Stimulated activated effector memory CD8-positive, alpha-beta T cell treated with anti-CD3 and anti-CD28 coated beads, Interleukin-12 subunit alpha, Interleukin-12 subunit beta, amount 100 ng/mL, for 72 hours (primary cell): ENCODE data around the gene BCL6B.
A peak's percentile ranks its signal among the peaks of the same experiment; 100 is the strongest.
"Not testable (repeated sequence)": the region's sequence is repeated elsewhere in the genome, so short reads cannot be mapped to it uniquely, and the experiment has no call there.

Experiments
- ATAC-seq: fragments of 150-1000 bp; cut with Tn5 transposase; 2 replicates; pipeline ENCODE4 v1.10.0; 2021
- DNase-seq, 2 donors: peaks; one replicate each; pipeline ENCODE4 v3.0.0; 2021 to 2022; ENCODE audit warnings: low spot score in 2 of 2
- H3K27ac Mint-ChIP-seq: one replicate; pipeline ENCODE4 v1.8.0; 2022; ENCODE audit warnings: mild to moderate bottlenecking, mixed read lengths
- H3K36me3 Mint-ChIP-seq: one replicate; pipeline ENCODE4 v1.8.0; 2022; ENCODE audit warnings: mild to moderate bottlenecking, mixed read lengths
- H3K4me1 Mint-ChIP-seq: one replicate; pipeline ENCODE4 v1.8.0; 2022; ENCODE audit warnings: mixed read lengths
- H3K4me3 Mint-ChIP-seq: one replicate; pipeline ENCODE4 v1.8.0; 2022; ENCODE audit warnings: mild to moderate bottlenecking, mixed read lengths
- H3K9me3 Mint-ChIP-seq: one replicate; pipeline ENCODE4 v1.8.0; 2022; ENCODE audit warnings: mixed read lengths

BCL6B gene

DNA sequence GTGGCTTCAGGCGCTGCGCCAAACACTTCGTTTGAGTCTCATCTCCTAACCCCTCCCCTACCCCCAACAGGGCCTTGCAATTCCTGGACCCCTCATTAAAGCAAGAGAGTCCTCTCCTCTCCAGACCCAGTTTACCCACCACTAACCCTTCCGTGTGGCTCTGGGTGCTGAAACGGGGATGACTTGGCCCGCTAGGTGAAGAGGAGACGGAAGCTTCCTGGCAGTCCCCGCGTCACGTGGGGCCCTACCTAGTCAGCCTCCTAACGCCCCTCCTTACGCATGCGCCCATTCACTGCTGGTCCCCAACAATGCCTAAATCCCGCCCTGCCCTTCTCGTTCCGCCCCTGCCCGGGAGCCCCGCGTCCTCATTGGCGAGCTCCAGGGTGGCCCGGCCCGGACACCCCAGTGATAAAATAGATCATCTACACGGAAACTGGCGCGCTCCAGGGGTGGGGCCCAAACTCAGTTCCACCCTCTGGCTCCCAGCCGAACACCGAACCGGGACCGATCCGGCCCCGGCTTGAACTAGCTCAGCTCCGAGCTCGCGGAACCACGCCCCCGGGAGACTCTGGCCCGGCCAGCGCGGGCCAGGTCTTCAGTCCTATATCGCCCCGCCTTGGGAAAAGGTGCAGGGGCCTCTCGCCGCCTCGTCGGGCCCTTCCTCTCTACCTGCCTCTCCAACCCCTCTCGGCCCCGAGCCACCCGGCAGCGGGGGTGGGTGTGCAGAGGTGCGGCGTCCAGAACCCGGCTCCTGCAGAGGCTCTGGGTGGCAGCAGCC is 12.9 kb downstream of the BCL6B start, which contains the start of gene SLC16A13:
SLC16A13 (plus strand) TSS at position 425 of the 778 bp plus-strand sequence. CDS start 368 bp downstream, outside the sequence.
- no peaks in the 10 kb centered on the region for H3K9me3 Mint-ChIP-seq
- peak within 1 kb of the TSS; percentile 95 for H3K4me3 Mint-ChIP-seq
- DNase-seq (peak; percentile 89 to 98), ATAC-seq (peak; percentile 95)
- peak within 1 kb of the TSS; percentile 99 for H3K27ac Mint-ChIP-seq
- H3K4me1 Mint-ChIP-seq: peaks cover 66% of the 10 kb centered on the region
- peaks cover 20% of the 10 kb centered on the region for H3K36me3 Mint-ChIP-seq

DNA sequence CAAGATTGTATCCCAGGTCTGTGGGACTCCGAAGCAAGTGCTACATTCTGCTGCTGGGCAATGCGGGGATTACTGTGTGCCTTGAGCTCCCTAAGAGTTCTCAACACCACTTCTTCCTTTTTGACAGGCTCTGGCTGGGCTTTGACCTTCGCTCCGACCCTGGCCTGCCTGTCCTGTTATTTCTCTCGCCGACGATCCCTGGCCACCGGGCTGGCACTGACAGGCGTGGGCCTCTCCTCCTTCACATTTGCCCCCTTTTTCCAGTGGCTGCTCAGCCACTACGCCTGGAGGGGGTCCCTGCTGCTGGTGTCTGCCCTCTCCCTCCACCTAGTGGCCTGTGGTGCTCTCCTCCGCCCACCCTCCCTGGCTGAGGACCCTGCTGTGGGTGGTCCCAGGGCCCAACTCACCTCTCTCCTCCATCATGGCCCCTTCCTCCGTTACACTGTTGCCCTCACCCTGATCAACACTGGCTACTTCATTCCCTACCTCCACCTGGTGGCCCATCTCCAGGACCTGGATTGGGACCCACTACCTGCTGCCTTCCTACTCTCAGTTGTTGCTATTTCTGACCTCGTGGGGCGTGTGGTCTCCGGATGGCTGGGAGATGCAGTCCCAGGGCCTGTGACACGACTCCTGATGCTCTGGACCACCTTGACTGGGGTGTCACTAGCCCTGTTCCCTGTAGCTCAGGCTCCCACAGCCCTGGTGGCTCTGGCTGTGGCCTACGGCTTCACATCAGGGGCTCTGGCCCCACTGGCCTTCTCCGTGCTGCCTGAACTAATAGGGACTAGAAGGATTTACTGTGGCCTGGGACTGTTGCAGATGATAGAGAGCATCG is 15.4 kb downstream of the BCL6B start:
- Mint-ChIP-seq H3K9me3 (no peaks in the 10 kb centered on the region), H3K4me1 (peaks cover 65% of the 10 kb centered on the region), H3K27ac (peak overlapping the region; percentile 65), H3K36me3 (peaks cover 26% of the 10 kb centered on the region), H3K4me3 (peak overlapping the region; percentile 95)
- DNase-seq (no peak), ATAC-seq (no peak)

GRCh38 chr17:7039832-7040231 is 17.0 kb downstream of the BCL6B start:
- Mint-ChIP-seq H3K36me3 (peaks cover 26% of the 10 kb centered on the region), H3K4me3 (no peak overlapping the region), H3K4me1 (peaks cover 55% of the 10 kb centered on the region), H3K9me3 (no peaks in the 10 kb centered on the region), H3K27ac (peak overlapping the region; percentile 78)
- DNase-seq (no peak), ATAC-seq (no peak)

GRCh38 chr17:7041607-7042500 is 19.0 kb downstream of the BCL6B start:
- peaks cover 47% of the 10 kb centered on the region for H3K4me1 Mint-ChIP-seq
- DNase-seq (peak in 1 of 2 donors; percentile 26), ATAC-seq (peak; percentile 48)

GRCh38 chr17:7042501-7043181 is 19.8 kb downstream of the BCL6B start:
- Mint-ChIP-seq H3K27ac (peak overlapping the region; percentile 93), H3K36me3 (peaks cover 19% of the 10 kb centered on the region), H3K4me1 (peaks cover 49% of the 10 kb centered on the region), H3K9me3 (no peaks in the 10 kb centered on the region), H3K4me3 (peak overlapping the region; percentile 78)
- peak; percentile 40 to 74 for DNase-seq
- ATAC-seq: peak; percentile 55

More at GRCh38 chr17:7041607-7042500, 19.0 kb downstream of the BCL6B start:
- Mint-ChIP-seq H3K9me3 (no peaks in the 10 kb centered on the region), H3K4me3 (peak overlapping the region; percentile 78), H3K36me3 (peaks cover 16% of the 10 kb centered on the region), H3K27ac (peak overlapping the region; percentile 93)

GRCh38 chr17:7043182-7043496 is 20.3 kb downstream of the BCL6B start:
- Mint-ChIP-seq H3K4me3 (peak overlapping the region; percentile 78), H3K4me1 (peaks cover 47% of the 10 kb centered on the region), H3K9me3 (no peaks in the 10 kb centered on the region), H3K36me3 (peaks cover 23% of the 10 kb centered on the region), H3K27ac (peak overlapping the region; percentile 93)
- ATAC-seq (peak; percentile 0), DNase-seq (no peak)

DNA sequence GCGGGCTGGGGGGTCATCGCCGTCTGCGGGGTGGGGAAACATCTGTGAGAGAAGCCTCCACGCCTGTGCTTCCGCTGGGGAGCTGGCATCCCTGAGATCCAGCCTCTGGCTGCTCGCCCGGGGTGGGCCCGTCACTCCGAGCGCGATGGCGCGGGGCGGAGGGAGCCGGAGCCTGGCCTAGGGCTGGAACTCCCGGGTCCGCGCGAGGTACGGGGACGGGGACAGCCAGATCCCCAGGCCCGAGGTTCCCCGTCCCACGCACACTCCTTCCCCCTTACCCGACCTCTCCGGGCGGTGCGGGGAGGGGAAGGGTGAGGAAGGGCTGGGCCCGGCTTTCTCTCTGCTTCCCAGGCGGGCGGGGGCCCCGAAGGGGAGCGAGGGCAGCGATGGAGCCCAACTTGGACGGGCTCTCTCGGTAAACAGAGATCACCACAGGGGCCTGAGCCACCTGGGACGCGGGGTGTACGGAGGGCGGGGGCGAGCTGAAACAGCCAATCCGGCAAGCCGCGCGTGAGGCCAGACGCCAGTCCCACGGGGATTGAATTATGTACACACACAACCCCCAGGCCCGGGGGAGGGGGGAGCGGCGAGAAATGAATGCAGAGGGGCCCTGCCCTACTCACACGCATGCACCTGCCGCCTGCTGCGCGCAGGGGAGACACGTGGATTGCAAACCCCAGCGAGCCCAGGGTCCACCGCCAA is 20.8 kb downstream of the BCL6B start, which contains the start of gene SLC16A11:
SLC16A11 (minus strand) TSS at position 596 of the 702 bp plus-strand sequence; CDS start at position 17, 579 bp downstream.
- H3K4me1 Mint-ChIP-seq: peaks cover 42% of the 10 kb centered on the region
- peak within 1 kb of the TSS; percentile 78 for H3K4me3 Mint-ChIP-seq
- H3K27ac Mint-ChIP-seq: peak within 1 kb of the TSS; percentile 93
- DNase-seq: peak; percentile 25 to 67
- peaks cover 19% of the 10 kb centered on the region for H3K36me3 Mint-ChIP-seq
- peak; percentile 2 for ATAC-seq
- H3K9me3 Mint-ChIP-seq: no peaks in the 10 kb centered on the region

GRCh38 chr17:7045492-7046126 is 22.8 kb downstream of the BCL6B start:
- peak overlapping the region; percentile 80 for H3K4me3 Mint-ChIP-seq

GRCh38 chr17:7046127-7046724 is 23.4 kb downstream of the BCL6B start:
- Mint-ChIP-seq H3K4me3 (peak overlapping the region; percentile 80), H3K4me1 (peaks cover 41% of the 10 kb centered on the region), H3K9me3 (no peaks in the 10 kb centered on the region), H3K36me3 (peaks cover 18% of the 10 kb centered on the region), H3K27ac (peak overlapping the region; percentile 92)
- peak in 1 of 2 donors; percentile 66 for DNase-seq
- ATAC-seq: peak; percentile 19

More at GRCh38 chr17:7045492-7046126, 22.8 kb downstream of the BCL6B start:
- ATAC-seq (no peak), DNase-seq (no peak)
- H3K9me3 Mint-ChIP-seq: no peaks in the 10 kb centered on the region
- peak overlapping the region; percentile 92 for H3K27ac Mint-ChIP-seq
- H3K36me3 Mint-ChIP-seq: peaks cover 24% of the 10 kb centered on the region
- H3K4me1 Mint-ChIP-seq: peaks cover 44% of the 10 kb centered on the region

DNA sequence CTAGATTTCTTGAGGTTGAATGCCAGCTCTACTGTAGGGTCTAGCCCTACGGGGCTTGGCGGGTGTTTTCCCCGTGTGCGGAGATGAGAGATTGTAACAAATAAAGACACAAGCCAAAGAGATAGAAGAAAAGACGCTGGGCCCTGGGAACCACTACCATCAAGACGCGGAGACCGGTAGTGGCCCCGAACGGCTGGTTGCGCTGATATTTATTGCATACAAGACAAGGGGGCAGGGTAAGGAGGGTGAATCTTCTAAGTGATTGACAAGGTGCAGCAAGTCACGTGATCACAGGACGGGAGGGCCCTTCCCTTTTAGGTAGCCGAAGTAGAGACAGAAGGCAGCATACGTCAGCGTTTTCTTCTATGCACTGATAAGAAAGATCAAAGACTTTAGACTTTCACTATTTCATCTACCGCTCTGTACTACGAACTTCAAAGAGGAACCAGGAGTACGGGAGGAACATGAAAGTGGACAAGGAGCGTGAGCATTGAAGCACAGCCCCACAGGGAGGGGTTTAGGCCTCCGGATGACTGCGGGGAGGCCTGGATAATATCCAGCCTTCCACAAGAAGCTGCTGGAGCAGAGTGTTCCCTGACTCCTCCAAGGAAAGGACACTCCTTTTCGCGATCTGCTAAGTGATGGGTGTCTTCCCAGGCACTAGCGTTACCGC is 24.0 kb downstream of the BCL6B start:
- peaks cover 17% of the 10 kb centered on the region for H3K36me3 Mint-ChIP-seq
- ATAC-seq (peak; percentile 19), DNase-seq (peak; percentile 36 to 80)
- H3K27ac Mint-ChIP-seq: peak overlapping the region; percentile 92
- H3K4me1 Mint-ChIP-seq: peaks cover 35% of the 10 kb centered on the region
- not testable (repeated sequence) for H3K9me3 Mint-ChIP-seq
- H3K4me3 Mint-ChIP-seq: peak overlapping the region; percentile 80

- peaks cover 32% of the 10 kb centered on the region for H3K4me1 Mint-ChIP-seq
- peak overlapping the region; percentile 92 for H3K27ac Mint-ChIP-seq
- DNase-seq (no peak), ATAC-seq (peak; percentile 81)
- H3K36me3 Mint-ChIP-seq: peaks cover 17% of the 10 kb centered on the region
- H3K4me3 Mint-ChIP-seq: peak overlapping the region; percentile 80
- H3K9me3 Mint-ChIP-seq: no peaks in the 10 kb centered on the region
Measured at GRCh38 chr17:7047566-7047965, 24.7 kb downstream of the BCL6B start.

DNA sequence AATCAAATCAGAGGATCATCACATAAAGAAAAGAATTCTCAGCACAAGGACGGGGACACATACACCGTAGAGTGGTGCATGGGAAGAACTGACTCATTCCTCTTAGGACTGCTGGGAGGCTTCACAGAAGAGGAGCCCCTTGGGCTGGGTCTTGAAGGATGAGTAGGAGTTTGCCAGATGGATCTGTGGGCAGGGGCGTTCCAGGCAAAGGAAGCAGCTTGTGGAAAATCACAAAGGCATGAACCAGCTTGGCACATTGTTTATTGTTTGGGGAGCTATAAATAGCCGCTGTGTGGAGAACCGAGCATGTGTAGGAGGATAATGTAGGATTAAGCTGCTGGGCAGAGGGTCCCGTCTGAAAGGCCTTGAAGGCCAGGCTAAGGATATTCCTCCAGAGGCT is 26.1 kb downstream of the BCL6B start:
- no peak overlapping the region for H3K27ac Mint-ChIP-seq
- DNase-seq (no peak), ATAC-seq (no peak)
- H3K4me1 Mint-ChIP-seq: peaks cover 32% of the 10 kb centered on the region
- H3K9me3 Mint-ChIP-seq: no peaks in the 10 kb centered on the region
- no peak overlapping the region for H3K4me3 Mint-ChIP-seq
- peaks cover 17% of the 10 kb centered on the region for H3K36me3 Mint-ChIP-seq
